GM19395 (cell line): Measurements from ENCODE around the gene TAF11L2.
"Not testable (repeated sequence)": the region's sequence is repeated elsewhere in the genome, so short reads cannot be mapped to it uniquely, and the experiment has no call there.

Experiments
- ATAC-seq: cut with Tn5 transposase; IDR thresholded peaks from one replicate; pipeline ENCODE4 v1.9.1; 2021; ENCODE audit warnings: mild to moderate bottlenecking, moderate library complexity; ENCODE audit not compliant: unreplicated experiment

The TAF11L2 gene

DNA sequence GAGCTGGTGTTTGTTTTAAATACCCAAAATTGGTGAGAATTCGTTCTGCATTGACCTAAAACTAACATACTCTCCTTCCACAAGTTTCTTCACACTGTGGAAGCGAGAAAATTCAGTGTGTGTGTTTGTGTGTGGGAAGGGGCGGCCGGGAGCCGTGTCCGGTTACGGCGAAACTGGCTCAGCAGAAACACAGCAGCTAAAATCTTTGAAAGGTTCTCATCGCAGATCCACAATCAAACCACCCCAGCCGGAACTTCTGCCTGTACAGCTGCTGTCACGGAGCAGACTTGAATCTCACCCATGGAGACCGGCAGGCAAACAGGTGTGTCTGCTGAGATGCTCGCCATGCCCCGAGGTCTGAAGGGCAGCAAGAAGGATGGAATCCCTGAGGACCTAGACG, 26.9 kb downstream of the TAF11L2 start, which contains the start of gene TAF11L5:
Gene TAF11L5, plus strand, starts transcription at position 301 of the 400 bp plus-strand sequence.
- ATAC-seq: not testable (repeated sequence)

DNA sequence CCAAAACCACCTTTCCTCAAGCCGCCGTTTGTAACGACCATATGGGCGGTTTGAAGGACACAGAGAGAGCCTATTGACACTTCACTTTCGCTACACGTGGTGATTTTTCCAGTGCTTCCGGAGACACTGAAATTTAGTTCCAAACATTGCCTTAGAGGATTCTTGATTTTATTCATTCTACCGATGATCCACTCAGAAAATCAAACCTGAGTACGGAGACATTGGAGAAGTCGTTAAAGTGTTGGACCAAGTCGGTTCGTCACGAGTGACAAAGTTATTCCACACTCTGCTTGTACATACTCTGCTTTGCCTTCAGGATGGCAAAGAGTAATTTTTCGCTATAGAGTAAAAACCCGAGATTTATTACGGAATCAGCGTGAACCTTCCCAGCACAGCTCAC, 28.5 kb downstream of the TAF11L2 start:
- ATAC-seq: not testable (repeated sequence)

DNA sequence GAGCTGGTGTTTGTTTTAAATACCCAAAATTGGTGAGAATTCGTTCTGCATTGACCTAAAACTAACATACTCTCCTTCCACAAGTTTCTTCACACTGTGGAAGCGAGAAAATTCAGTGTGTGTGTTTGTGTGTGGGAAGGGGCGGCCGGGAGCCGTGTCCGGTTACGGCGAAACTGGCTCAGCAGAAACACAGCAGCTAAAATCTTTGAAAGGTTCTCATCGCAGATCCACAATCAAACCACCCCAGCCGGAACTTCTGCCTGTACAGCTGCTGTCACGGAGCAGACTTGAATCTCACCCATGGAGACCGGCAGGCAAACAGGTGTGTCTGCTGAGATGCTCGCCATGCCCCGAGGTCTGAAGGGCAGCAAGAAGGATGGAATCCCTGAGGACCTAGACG, 30.3 kb downstream of the TAF11L2 start, which contains the start of gene TAF11L6:
Gene TAF11L6, plus strand, starts transcription at position 301 of the 400 bp plus-strand sequence.
- not testable (repeated sequence) for ATAC-seq
